ENCODE data around the gene INTS1.

GRCh38 chr7:1474736-1475135 is 29.5 kb downstream of the INTS1 start:
- TF ChIP-seq, protein P1, sequence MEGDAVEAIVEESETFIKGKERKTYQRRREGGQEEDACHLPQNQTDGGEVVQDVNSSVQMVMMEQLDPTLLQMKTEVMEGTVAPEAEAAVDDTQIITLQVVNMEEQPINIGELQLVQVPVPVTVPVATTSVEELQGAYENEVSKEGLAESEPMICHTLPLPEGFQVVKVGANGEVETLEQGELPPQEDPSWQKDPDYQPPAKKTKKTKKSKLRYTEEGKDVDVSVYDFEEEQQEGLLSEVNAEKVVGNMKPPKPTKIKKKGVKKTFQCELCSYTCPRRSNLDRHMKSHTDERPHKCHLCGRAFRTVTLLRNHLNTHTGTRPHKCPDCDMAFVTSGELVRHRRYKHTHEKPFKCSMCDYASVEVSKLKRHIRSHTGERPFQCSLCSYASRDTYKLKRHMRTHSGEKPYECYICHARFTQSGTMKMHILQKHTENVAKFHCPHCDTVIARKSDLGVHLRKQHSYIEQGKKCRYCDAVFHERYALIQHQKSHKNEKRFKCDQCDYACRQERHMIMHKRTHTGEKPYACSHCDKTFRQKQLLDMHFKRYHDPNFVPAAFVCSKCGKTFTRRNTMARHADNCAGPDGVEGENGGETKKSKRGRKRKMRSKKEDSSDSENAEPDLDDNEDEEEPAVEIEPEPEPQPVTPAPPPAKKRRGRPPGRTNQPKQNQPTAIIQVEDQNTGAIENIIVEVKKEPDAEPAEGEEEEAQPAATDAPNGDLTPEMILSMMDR (IDR thresholded peaks at IDR 0.05): no peak
- no peak for TF ChIP-seq EZH2 (IDR thresholded peaks at IDR 0.05; ENCODE audit: borderline replicate concordance, insufficient read depth, low read depth, low read length, poor library complexity, severe bottlenecking)

Data from B cell (primary cell).